Activated T-helper 1 cell treated with Interleukin-2 at 50 U/mL for 16 hours (primary cell): ENCODE data around the gene PRCD.

Source experiments
- DNase-seq: peaks from one replicate; pipeline ENCODE4 v3.0.0-alpha.2; 2020; ENCODE audit warnings: low read depth

PRCD gene

GRCh38 chr17:76570877-76571471 lies 31.1 kb downstream of the PRCD start:
- no peak for DNase-seq

GRCh38 chr17:76572201-76572910 lies 32.5 kb downstream of the PRCD start:
- no peak for DNase-seq

- no peak for DNase-seq
Observed at GRCh38 chr17:76573096-76573495, 33.3 kb downstream of the PRCD start.

GRCh38 chr17:76574166-76574565 lies 34.3 kb downstream of the PRCD start:
- DNase-seq: no peak

GRCh38 chr17:76575570-76575969 lies 35.7 kb downstream of the PRCD start:
- DNase-seq: no peak

- DNase-seq: no peak
Observed at GRCh38 chr17:76576189-76576588, 36.3 kb downstream of the PRCD start.

- no peak for DNase-seq
Observed at GRCh38 chr17:76577876-76578275, 38.0 kb downstream of the PRCD start.

- DNase-seq: no peak
Observed at GRCh38 chr17:76578376-76578775, 38.5 kb downstream of the PRCD start.

- no peak for DNase-seq
Observed at GRCh38 chr17:76579281-76579680, 39.4 kb downstream of the PRCD start.

- DNase-seq: no peak
Observed at GRCh38 chr17:76581515-76581914, 41.7 kb downstream of the PRCD start.

GRCh38 chr17:76582660-76583059 lies 42.8 kb downstream of the PRCD start:
- no peak for DNase-seq

- DNase-seq: no peak
Observed at GRCh38 chr17:76584427-76585032, 44.7 kb downstream of the PRCD start.

- no peak for DNase-seq
Observed at GRCh38 chr17:76585033-76585648, 45.3 kb downstream of the PRCD start.

GRCh38 chr17:76585649-76586593 lies 46.1 kb downstream of the PRCD start, which contains the start of gene ST6GALNAC2:
Gene ST6GALNAC2 (minus strand): TSS chr17:76585860. CDS start chr17:76585808, 52 bp downstream.
- DNase-seq: no peak

- no peak for DNase-seq
Observed at GRCh38 chr17:76586741-76587487, 47.1 kb downstream of the PRCD start.

- DNase-seq: no peak
Observed at GRCh38 chr17:76588182-76588581, 48.3 kb downstream of the PRCD start.

- no peak for DNase-seq
Observed at GRCh38 chr17:76593384-76593826, 53.6 kb downstream of the PRCD start.

- no peak for DNase-seq
Observed at GRCh38 chr17:76593959-76594358, 54.1 kb downstream of the PRCD start.

GRCh38 chr17:76594690-76595089 lies 54.8 kb downstream of the PRCD start:
- no peak for DNase-seq
